GM19455 (cell line): ENCODE results near the gene JAZF1.
"Not testable (repeated sequence)": the region's sequence is repeated elsewhere in the genome, so short reads cannot be mapped to it uniquely, and the experiment has no call there.

Experiments used
- ATAC-seq: cut with Tn5 transposase; IDR thresholded peaks from one replicate; pipeline ENCODE4 v1.9.1; 2021; ENCODE audit not compliant: unreplicated experiment

Gene JAZF1

GRCh38 chr7:27860800-27861199, 319.8 kb downstream of the JAZF1 start:
- no peak for ATAC-seq

DNA sequence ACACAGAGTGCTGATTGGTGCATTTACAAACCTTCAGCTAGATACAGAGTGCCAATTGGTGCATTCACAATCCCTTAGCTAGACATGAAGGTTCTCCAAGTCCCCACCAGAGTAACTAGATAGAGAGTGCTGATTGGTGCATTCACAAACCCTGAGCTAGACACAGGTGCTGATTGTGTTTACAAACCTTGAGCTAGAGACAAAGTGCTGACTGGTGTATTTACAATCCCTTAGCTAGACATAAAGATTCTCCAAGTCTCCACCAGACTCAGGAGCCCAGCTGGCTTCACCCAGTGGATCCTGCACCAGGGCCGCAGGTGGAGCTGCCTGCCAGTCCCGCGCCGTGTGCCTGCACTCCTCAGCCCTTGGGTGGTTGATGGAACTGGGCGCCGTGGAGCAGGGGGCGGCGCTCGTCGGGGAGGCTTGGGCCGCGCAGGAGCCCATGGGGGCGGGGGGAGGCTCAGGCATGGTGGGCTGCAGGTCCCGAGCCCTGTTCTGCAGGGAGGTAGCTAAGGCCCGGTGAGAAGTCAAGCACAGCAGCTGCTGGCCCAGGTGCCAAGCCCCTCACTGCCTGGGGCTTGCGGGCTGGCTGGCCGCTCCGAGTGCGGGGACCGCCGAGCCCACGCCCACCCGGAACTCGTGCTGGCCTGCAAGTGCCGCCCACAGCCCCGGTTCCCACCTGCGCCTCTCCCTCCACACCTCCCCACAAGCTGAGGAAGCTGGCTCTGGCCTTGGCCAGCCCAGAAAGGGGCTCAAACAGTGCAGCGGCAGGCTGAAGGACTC, 323.7 kb downstream of the JAZF1 start:
- ATAC-seq, result not testable (repeated sequence)

DNA sequence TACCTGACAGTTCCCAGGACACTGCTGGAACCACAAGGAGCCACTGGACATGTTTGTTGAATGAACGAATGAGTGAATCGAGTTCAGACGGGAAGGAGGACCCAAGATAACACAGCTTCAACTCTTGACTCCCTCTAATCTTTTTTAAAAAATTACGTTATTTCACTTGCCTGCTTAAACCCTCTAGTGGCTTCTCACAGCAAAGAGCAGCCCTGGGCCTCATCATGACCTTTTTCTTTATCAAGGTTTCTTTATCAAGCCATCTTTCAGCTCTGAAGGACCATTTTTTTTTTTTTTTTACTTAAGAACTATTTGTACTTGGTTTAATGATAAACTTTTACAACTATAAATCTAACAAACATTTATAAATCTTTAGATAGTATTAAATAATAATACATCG, 330.1 kb downstream of the JAZF1 start:
- no peak for ATAC-seq

DNA sequence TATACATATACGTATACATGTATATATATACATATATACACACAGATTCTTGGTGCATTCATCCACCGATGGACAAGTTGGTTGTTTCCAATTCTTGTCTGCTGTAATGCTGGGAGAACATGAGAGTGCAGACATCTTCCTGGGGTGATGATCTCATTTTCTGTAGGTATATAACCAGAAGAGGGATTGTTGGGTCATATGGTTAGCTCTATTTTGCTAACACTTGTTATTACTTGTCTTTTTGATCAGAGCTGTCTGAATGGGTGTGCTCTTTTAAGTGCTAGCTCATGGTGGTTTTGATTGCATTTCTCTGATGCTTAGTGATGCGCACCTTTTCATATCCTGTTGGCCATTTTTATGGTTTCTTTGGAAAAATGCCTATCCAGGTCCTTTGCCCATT, 334.2 kb downstream of the JAZF1 start:
- ATAC-seq, result no peak

DNA sequence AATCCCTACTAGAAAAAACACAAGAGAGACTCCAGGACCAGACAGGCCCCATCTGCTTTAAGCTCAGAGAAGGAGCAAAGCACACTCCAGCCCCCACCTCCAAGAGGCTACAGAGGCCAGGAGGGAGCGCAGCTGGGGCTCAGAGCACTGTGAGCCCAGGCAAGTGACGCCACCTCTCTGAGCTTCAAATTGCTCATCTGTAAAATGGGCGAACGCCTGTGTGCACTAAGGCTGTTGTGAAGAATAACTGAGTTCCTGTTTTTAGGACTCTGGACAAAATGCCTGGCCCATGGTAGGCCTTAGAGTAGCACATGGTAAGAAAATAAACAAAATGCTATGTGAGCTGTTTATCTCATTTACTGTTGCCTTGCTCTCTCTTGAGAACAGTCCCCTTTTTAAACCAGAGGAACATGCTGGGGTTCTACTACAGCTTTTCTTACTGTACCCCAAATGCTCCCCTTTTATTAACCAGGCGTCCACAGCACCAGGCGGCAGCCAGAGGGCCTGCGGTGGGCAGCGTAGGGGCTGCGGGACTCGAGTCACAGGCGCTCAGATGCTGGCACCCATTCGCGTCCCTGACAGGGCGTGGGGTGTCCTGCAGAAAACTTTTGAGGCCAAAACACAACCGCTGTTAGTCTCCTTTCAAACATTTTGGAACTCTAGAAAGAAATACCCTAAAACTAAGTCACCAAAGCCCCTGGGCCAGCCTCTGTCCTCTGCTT, 336.9 kb downstream of the JAZF1 start:
- ATAC-seq, result no peak

GRCh38 chr7:27842851-27843250, 337.7 kb downstream of the JAZF1 start:
- ATAC-seq, result no peak

DNA sequence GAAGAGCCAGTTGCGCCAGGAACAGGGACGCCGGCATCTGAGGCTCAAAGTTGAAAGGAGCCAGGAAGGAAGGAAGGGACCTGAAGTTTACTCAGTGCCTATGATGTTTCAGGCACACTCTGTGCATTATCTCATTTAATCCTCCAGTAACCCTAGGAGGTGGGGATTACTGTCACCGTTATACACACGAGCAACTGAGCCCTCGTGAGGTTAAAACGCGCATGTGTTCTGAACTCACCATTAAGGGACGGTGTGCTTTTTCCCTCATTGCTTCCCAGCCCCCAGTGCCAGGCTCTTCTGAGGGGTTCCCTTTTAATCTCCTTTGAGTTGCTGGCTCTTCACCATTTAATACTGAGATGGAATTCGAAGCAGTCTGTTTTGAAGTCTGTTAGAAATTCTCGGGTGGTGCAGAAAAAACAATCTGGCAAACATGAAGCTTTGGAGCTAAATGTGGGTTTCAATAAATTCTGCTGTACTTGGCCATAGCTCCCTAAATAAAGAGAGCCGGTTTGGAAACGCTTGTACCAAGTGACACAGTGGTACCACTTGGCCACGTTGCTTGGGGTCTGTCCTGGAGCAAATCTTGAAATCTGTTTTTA, 338.4 kb downstream of the JAZF1 start:
- no peak for ATAC-seq

GRCh38 chr7:27840760-27841364, 339.7 kb downstream of the JAZF1 start:
- no peak for ATAC-seq

DNA sequence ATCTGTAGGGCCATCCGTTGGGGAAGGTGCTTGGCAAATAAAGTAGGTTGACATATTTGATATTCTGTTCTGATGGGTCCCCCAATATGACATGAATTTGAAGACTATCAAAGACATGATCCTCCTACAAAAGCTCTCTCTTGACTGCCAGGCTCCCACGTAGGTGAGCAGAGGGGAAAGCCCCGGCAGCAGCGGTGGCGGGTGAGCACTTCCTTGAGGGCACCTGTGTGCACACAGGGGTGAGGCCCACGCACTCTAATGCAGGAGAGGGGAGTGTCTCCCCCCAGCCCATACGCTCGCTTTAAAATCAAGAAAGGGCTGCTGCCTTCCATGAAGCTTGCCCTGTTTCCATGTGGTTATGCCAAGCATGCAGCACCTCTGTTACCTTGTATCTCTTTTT, 340.3 kb downstream of the JAZF1 start:
- ATAC-seq, result no peak

GRCh38 chr7:27839099-27839498, 341.5 kb downstream of the JAZF1 start:
- ATAC-seq, result no peak

DNA sequence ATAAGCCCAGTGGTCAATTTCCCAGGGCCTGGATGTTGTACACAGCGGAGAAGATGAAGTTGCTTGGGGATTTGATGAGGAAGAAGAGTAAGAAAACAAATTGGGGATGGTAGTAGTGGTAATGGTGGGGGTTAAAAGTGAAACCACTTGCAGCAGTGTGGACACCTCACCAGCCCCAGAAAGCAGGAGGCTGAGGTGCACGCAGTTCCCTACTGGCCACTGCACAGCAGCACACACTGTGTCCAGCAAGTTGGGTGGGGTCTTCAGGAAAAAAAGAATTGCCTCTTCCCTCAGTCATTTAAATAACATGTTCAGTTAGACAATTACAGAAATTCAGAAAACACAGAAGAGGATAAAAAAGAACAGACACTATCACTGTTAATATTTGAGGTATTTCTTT, 344.1 kb downstream of the JAZF1 start:
- no peak for ATAC-seq

DNA sequence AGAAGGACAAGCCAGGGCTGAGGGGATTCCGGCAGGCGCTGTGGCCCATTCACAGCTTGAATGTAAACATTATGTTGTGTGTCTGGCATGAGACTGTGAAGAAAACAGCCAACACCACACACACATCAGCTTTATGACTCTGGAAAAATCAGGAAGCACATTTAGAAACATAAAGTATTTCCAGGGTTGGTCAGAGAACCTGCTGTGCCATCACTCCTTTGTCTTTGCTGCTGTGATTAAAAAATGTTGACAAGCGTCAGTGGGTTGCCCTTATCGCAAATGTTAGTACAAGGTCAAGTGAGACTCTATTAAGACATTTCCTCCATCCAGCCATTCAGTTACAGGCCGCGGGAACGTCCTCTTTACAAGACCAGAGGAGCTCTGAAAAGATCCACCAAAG, 345.2 kb downstream of the JAZF1 start:
- ATAC-seq, result no peak

- ATAC-seq, result no peak
Measured at GRCh38 chr7:27834179-27834921, 346.2 kb downstream of the JAZF1 start.

- ATAC-seq, result no peak
Measured at GRCh38 chr7:27826357-27826756, 354.2 kb downstream of the JAZF1 start.

- no peak for ATAC-seq
Measured at GRCh38 chr7:27825891-27826290, 354.7 kb downstream of the JAZF1 start.

DNA sequence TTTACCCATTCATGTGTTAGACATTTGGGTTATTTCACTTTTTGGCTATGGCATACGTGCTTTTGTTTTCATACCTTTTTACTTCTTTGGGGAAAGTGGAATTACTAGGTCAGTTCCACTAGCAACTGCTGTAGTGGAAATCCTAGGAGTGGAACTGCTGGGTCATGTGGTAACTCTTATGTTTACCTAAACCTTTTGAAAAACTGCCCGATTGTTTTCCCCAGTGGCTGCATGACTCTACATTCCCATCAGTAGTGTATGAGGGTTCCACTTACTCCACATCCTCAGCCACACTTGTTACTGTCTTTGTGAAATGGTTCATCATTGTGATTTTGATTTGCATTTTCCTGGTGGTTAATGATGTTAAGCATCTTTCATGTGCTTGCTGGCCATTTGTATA, 358.4 kb downstream of the JAZF1 start:
- ATAC-seq, result no peak

DNA sequence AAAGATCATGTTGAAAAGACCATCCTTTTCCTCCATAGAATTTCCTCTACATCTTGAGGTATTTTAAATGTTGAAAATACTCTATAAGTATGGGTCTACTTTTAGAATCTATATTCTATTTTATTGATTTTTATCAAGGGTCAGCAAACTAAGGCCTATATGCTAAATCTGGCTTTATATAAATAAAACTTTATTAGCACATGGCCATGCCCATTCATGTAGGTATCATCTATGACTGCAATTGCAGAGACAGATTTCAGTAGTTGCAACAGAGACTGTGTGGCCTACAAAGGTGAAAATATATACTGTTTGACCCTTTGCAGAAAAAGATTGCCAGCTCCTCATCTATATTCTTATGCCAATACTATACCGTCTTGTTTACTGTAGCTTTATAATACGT, 367.9 kb downstream of the JAZF1 start:
- ATAC-seq, result no peak

GRCh38 chr7:27810186-27810585, 370.4 kb downstream of the JAZF1 start:
- ATAC-seq, result no peak

- no peak for ATAC-seq
Measured at GRCh38 chr7:27808626-27809025, 372.0 kb downstream of the JAZF1 start.

DNA sequence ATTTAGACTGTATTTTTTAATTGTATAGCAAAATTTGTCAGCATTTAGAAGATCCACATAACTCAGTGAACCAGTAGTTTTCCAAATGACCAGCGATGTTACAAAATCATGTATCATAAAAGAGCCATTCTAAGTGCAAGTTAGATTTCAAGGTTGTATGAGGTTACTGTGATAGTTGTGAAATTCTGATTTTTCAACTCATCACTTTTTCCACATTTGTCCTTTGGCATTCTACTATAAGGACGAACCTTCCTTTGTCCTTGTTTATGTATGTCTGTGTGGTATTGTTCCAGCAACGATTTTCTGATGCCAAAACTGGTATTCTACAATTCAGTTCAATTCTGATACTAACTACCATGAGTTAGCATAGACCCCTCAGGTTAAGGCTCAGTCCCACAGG, 376.5 kb downstream of the JAZF1 start:
- ATAC-seq, result no peak

GRCh38 chr7:27802999-27803398, 377.6 kb downstream of the JAZF1 start:
- no peak for ATAC-seq
